ENCODE results near the gene MAP1A.

DNA sequence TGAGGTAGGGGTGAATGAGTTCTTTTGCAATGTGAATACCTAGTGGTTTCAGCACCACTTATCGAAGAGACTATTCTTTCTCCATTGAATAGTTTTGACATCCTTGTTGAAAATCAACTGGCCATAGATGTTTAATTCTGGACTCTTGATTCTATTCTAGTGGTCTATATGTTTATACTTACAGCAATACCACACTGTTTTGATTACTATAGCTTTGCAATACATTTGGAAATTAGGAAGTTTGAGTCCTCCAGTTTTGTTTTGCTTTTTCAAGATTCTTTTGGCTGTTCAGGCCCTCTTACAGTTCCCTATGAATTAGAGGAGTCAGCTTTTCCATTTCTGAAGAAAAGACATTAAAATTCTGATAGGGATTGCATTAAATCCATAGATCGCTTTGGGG is 30.1 kb downstream of the MAP1A start:
- TF ChIP-seq, protein P1, sequence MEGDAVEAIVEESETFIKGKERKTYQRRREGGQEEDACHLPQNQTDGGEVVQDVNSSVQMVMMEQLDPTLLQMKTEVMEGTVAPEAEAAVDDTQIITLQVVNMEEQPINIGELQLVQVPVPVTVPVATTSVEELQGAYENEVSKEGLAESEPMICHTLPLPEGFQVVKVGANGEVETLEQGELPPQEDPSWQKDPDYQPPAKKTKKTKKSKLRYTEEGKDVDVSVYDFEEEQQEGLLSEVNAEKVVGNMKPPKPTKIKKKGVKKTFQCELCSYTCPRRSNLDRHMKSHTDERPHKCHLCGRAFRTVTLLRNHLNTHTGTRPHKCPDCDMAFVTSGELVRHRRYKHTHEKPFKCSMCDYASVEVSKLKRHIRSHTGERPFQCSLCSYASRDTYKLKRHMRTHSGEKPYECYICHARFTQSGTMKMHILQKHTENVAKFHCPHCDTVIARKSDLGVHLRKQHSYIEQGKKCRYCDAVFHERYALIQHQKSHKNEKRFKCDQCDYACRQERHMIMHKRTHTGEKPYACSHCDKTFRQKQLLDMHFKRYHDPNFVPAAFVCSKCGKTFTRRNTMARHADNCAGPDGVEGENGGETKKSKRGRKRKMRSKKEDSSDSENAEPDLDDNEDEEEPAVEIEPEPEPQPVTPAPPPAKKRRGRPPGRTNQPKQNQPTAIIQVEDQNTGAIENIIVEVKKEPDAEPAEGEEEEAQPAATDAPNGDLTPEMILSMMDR (conservative IDR thresholded peaks at IDR 0.05; ENCODE audit: low read depth in 2 of 2), result no peak
- TF ChIP-seq EZH2 (IDR thresholded peaks at IDR 0.05; ENCODE audit: low read depth, unreplicated experiment) (no peak), POLR2AphosphoS5 (IDR thresholded peaks at IDR 0.05; ENCODE audit: low read depth) (no peak), JUNB (IDR thresholded peaks at IDR 0.05; ENCODE audit: unreplicated experiment) (no peak), ZNF331 (CRISPR knock-in tag; IDR thresholded peaks at IDR 0.05; ENCODE audit: low read depth) (no peak), EZH2phosphoT487 (IDR thresholded peaks at IDR 0.05; ENCODE audit: unreplicated experiment) (no peak), ZNF114 (CRISPR knock-in tag; IDR thresholded peaks at IDR 0.05) (no peak), CREB1 (CRISPR knock-in tag; IDR thresholded peaks at IDR 0.05; ENCODE audit: low read depth) (no peak), NANOG (IDR thresholded peaks at IDR 0.05; ENCODE audit: borderline replicate concordance) (no peak), STAT1 (IDR thresholded peaks at IDR 0.05; ENCODE audit: unreplicated experiment) (no peak), ZNF462 (CRISPR knock-in tag; IDR thresholded peaks at IDR 0.05) (no peak)
- TF ChIP-seq, protein P2, sequence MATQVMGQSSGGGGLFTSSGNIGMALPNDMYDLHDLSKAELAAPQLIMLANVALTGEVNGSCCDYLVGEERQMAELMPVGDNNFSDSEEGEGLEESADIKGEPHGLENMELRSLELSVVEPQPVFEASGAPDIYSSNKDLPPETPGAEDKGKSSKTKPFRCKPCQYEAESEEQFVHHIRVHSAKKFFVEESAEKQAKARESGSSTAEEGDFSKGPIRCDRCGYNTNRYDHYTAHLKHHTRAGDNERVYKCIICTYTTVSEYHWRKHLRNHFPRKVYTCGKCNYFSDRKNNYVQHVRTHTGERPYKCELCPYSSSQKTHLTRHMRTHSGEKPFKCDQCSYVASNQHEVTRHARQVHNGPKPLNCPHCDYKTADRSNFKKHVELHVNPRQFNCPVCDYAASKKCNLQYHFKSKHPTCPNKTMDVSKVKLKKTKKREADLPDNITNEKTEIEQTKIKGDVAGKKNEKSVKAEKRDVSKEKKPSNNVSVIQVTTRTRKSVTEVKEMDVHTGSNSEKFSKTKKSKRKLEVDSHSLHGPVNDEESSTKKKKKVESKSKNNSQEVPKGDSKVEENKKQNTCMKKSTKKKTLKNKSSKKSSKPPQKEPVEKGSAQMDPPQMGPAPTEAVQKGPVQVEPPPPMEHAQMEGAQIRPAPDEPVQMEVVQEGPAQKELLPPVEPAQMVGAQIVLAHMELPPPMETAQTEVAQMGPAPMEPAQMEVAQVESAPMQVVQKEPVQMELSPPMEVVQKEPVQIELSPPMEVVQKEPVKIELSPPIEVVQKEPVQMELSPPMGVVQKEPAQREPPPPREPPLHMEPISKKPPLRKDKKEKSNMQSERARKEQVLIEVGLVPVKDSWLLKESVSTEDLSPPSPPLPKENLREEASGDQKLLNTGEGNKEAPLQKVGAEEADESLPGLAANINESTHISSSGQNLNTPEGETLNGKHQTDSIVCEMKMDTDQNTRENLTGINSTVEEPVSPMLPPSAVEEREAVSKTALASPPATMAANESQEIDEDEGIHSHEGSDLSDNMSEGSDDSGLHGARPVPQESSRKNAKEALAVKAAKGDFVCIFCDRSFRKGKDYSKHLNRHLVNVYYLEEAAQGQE (IDR thresholded peaks at IDR 0.05; ENCODE audit: unreplicated experiment), result no peak
- TF ChIP-seq, protein P3, sequence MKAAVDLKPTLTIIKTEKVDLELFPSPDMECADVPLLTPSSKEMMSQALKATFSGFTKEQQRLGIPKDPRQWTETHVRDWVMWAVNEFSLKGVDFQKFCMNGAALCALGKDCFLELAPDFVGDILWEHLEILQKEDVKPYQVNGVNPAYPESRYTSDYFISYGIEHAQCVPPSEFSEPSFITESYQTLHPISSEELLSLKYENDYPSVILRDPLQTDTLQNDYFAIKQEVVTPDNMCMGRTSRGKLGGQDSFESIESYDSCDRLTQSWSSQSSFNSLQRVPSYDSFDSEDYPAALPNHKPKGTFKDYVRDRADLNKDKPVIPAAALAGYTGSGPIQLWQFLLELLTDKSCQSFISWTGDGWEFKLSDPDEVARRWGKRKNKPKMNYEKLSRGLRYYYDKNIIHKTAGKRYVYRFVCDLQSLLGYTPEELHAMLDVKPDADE (IDR thresholded peaks at IDR 0.05), result no peak
